ENCODE measurements around the gene PGLYRP1. TPM values are rescaled to one million over a fixed set of nuclear protein-coding genes. Genes with fewer than 3 reads are reported as not detected.

The PGLYRP1 gene
- total RNA-seq, 1 donor from 2014 or later: 0.54 TPM

- H3K4me3 Mint-ChIP-seq (ENCODE audit: unreplicated experiment): no peak overlapping the region
- no peaks in the 10 kb centered on the region for H3K9me3 Mint-ChIP-seq (ENCODE audit: unreplicated experiment)
- H3K36me3 Mint-ChIP-seq (ENCODE audit: low read depth, unreplicated experiment): peaks cover 8% of the 10 kb centered on the region
- TF ChIP-seq CTCF (IDR thresholded peaks at IDR 0.05; ENCODE audit: unreplicated experiment): no peak
- no peaks in the 10 kb centered on the region for H3K4me1 Mint-ChIP-seq (ENCODE audit: unreplicated experiment)
- no peak overlapping the region for H3K27ac Mint-ChIP-seq (ENCODE audit: unreplicated experiment)
- DNase-seq (ENCODE audit: low spot score): no peak
- peaks cover 5% of the 10 kb centered on the region for H3K27me3 Mint-ChIP-seq (ENCODE audit: unreplicated experiment)
Observed at GRCh38 chr19:46066471-46066870, 43.6 kb upstream of the PGLYRP1 start.

DNA sequence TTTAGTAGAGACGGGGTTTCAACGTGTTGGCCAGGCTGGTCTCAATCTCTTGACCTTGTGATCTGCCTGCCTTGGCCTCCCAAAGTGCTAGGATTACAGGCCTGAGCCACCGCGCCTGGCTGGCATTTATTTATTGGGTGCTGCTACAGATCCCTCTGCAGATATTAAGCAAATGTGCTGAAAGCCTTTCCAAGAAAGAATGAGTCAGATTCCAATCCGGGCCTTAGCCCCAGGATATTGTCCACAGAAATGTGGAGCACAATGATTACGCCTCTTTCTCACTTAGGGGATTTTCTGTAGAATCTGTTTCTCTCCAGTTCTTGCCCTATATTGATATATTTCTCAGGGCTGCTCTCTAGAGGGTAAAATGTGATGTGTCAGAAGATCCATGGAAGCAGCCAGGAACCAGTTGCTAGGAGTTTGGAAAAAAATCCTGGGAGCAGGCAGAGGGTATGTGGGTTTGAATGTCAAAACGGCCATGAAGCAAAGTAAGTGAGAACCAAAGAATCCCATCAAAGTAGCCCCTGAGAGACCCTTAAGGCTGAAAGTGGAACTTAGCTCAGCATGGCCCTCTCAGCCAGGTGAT is 42.7 kb upstream of the PGLYRP1 start:
- Mint-ChIP-seq H3K27ac (ENCODE audit: unreplicated experiment) (no peak overlapping the region), H3K27me3 (ENCODE audit: unreplicated experiment) (peaks cover 5% of the 10 kb centered on the region), H3K4me1 (ENCODE audit: unreplicated experiment) (no peaks in the 10 kb centered on the region), H3K9me3 (ENCODE audit: unreplicated experiment) (no peaks in the 10 kb centered on the region), H3K4me3 (ENCODE audit: unreplicated experiment) (no peak overlapping the region), H3K36me3 (ENCODE audit: low read depth, unreplicated experiment) (peaks cover 8% of the 10 kb centered on the region)
- no peak for DNase-seq (ENCODE audit: low spot score)
- no peak for TF ChIP-seq CTCF (IDR thresholded peaks at IDR 0.05; ENCODE audit: unreplicated experiment)

- Mint-ChIP-seq H3K9me3 (ENCODE audit: unreplicated experiment) (peaks cover 4% of the 10 kb centered on the region), H3K4me1 (ENCODE audit: unreplicated experiment) (no peaks in the 10 kb centered on the region), H3K36me3 (ENCODE audit: low read depth, unreplicated experiment) (peaks cover 8% of the 10 kb centered on the region), H3K4me3 (ENCODE audit: unreplicated experiment) (no peak overlapping the region), H3K27ac (ENCODE audit: unreplicated experiment) (no peak overlapping the region), H3K27me3 (ENCODE audit: unreplicated experiment) (peaks cover 4% of the 10 kb centered on the region)
- DNase-seq (ENCODE audit: low spot score): no peak
- TF ChIP-seq CTCF (IDR thresholded peaks at IDR 0.05; ENCODE audit: unreplicated experiment): no peak
Observed at GRCh38 chr19:46063201-46063600, 40.3 kb upstream of the PGLYRP1 start.

DNA sequence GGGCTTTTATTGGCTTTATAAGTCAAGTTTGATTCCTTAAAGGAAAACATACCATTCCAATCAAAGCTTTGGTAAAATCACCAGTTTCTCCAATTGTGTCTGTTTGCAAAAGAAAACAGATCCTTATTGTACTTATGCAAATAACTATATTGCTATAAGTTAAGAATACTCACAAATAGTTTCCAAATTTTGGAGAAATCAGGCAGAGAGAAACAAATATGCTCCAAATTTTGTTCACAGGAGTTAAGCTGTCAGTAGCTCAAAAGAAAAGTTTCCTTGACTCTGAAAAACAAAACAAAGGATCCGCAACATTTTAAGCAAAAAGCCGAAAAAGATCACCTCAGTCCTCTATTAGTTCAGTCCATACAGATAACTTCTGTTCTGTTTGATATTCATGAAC is 37.2 kb upstream of the PGLYRP1 start:
- Mint-ChIP-seq H3K9me3 (ENCODE audit: unreplicated experiment) (peaks cover 4% of the 10 kb centered on the region), H3K36me3 (ENCODE audit: low read depth, unreplicated experiment) (peaks cover 8% of the 10 kb centered on the region), H3K27ac (ENCODE audit: unreplicated experiment) (no peak overlapping the region), H3K4me1 (ENCODE audit: unreplicated experiment) (no peaks in the 10 kb centered on the region), H3K4me3 (ENCODE audit: unreplicated experiment) (no peak overlapping the region), H3K27me3 (ENCODE audit: unreplicated experiment) (peaks cover 4% of the 10 kb centered on the region)
- TF ChIP-seq CTCF (IDR thresholded peaks at IDR 0.05; ENCODE audit: unreplicated experiment): no peak
- DNase-seq (ENCODE audit: low spot score): no peak

- peaks cover 2% of the 10 kb centered on the region for H3K27me3 Mint-ChIP-seq (ENCODE audit: unreplicated experiment)
- H3K36me3 Mint-ChIP-seq (ENCODE audit: low read depth, unreplicated experiment): peaks cover 8% of the 10 kb centered on the region
- DNase-seq (ENCODE audit: low spot score): no peak
- no peak overlapping the region for H3K4me3 Mint-ChIP-seq (ENCODE audit: unreplicated experiment)
- H3K9me3 Mint-ChIP-seq (ENCODE audit: unreplicated experiment): peaks cover 8% of the 10 kb centered on the region
- H3K4me1 Mint-ChIP-seq (ENCODE audit: unreplicated experiment): no peaks in the 10 kb centered on the region
- no peak for TF ChIP-seq CTCF (IDR thresholded peaks at IDR 0.05; ENCODE audit: unreplicated experiment)
- H3K27ac Mint-ChIP-seq (ENCODE audit: unreplicated experiment): no peak overlapping the region
Observed at GRCh38 chr19:46058778-46059177, 35.9 kb upstream of the PGLYRP1 start.

Data from endothelial cell (in vitro differentiated cells).